B cell (primary cell): ENCODE results near the gene MFRP. TPM values are rescaled to one million over a fixed set of nuclear protein-coding genes. Genes with fewer than 3 reads are reported as not detected.
A peak's percentile ranks its signal among the peaks of the same experiment; 100 is the strongest.

ENCODE experiments used
- ATAC-seq: fragments of 200-7000 bp; cut with Tn5 transposase; one replicate; pipeline ENCODE4 v1.10.0; 2021; ENCODE audit warnings: low read depth, mild to moderate bottlenecking, moderate number of reproducible peaks, moderate library complexity
- CTCF ChIA-PET: fragments of 350-600 bp; sonication (Branson Sonifier 250); formaldehyde crosslinking; loops from one replicate; lab custom pipeline; 2021; ENCODE audit warnings: antibody characterized with exemption, inconsistent platforms; lab: Charles Lee
- POLR2A ChIA-PET: fragments of 350-600 bp; sonication (Branson Sonifier 250); formaldehyde crosslinking; loops from one replicate; lab custom pipeline; 2021; ENCODE audit warnings: antibody characterized with exemption; lab: Charles Lee
- DNase-seq: peaks from one replicate; pipeline ENCODE4 v3.0.0; 2013
- H2AFZ ChIP-seq: 2 replicates; pipeline ENCODE4 v1.6.1; 2012; ENCODE audit warnings: mild to moderate bottlenecking, low read depth, low read length; ENCODE audit not compliant: insufficient read depth, poor library complexity, severe bottlenecking
- H3K27ac ChIP-seq, 2 donors: 1 replicate in 1 of 2; 2 replicates in 1 of 2; pipeline ENCODE4 v1.5.1; 2012 to 2013; ENCODE audit warnings: low read length in 2 of 2, mild to moderate bottlenecking in 2 of 2, moderate library complexity in 1 of 2
- H3K27me3 ChIP-seq, 4 experiments: fragments of 200-600 bp in 1 of 4; sonication (generic) in 1 of 4; replicated peaks in 1 of 4; 1 replicate in 2 of 4; 2 replicates in 2 of 4; pipeline versions ENCODE4 v1.6.1 to v1.7.0; 2013 to 2016; ENCODE audit warnings: low read length in 3 of 4, mild to moderate bottlenecking in 2 of 4, mixed read lengths in 1 of 4, moderate library complexity in 1 of 4; ENCODE audit not compliant: insufficient read depth in 4 of 4, control insufficient read depth in 3 of 4; ENCODE audit errors: control extremely low read depth in 1 of 4
- H3K36me3 ChIP-seq, 2 experiments: replicated peaks in 1 of 2; 1 replicate in 1 of 2; 2 replicates in 1 of 2; pipeline versions ENCODE4 v1.6.1 to v1.7.1; 2013; ENCODE audit warnings: low read length in 1 of 2; ENCODE audit not compliant: insufficient read depth in 2 of 2, control insufficient read depth in 1 of 2; ENCODE audit errors: control extremely low read depth in 1 of 2, extremely low read depth in 1 of 2
- H3K4me1 ChIP-seq, 2 donors: fragments of 200-600 bp in 1 of 2; sonication (generic) in 1 of 2; 1 replicate in 1 of 2; 2 replicates in 1 of 2; pipeline versions ENCODE4 v1.5.1 to v1.6.1; 2013 to 2017; ENCODE audit warnings: low read length in 2 of 2; ENCODE audit not compliant: control insufficient read depth in 2 of 2, insufficient read depth in 2 of 2
- H3K4me2 ChIP-seq: replicated peaks from 2 replicates; pipeline ENCODE3; 2012; ENCODE audit warnings: mild to moderate bottlenecking, low read depth, low read length; ENCODE audit not compliant: poor library complexity, severe bottlenecking
- H3K4me3 ChIP-seq, 5 experiments: fragments of 200-600 bp in 1 of 5; sonication (generic) in 1 of 5; 1 replicate in 3 of 5; 2 replicates in 2 of 5; pipeline versions ENCODE4 v1.5.1 to v1.7.0; 2011 to 2016; ENCODE audit warnings: low read length in 4 of 5, mild to moderate bottlenecking in 4 of 5, low read depth in 2 of 5, control low read depth in 1 of 5, moderate library complexity in 1 of 5; ENCODE audit not compliant: insufficient read depth in 1 of 5; ENCODE audit errors: control extremely low read depth in 1 of 5, extremely low read depth in 1 of 5
- H3K79me2 ChIP-seq: fragments of 200-600 bp; sonication (generic); one replicate; pipeline ENCODE4 v1.6.0; 2016; ENCODE audit warnings: low read length; ENCODE audit not compliant: control insufficient read depth, insufficient read depth
- H3K9ac ChIP-seq: fragments of 200-600 bp; sonication (generic); 2 replicates; pipeline ENCODE4 v1.6.1; 2017; ENCODE audit warnings: mild to moderate bottlenecking, low read length, moderate library complexity
- H3K9me3 ChIP-seq, 3 donors: one replicate each; pipeline versions ENCODE4 v1.6.1 to v1.7.1; 2013; ENCODE audit warnings: low read length in 2 of 3; ENCODE audit not compliant: control insufficient read depth in 2 of 3, insufficient read depth in 1 of 3; ENCODE audit errors: control extremely low read depth in 1 of 3
- H4K20me1 ChIP-seq: 2 replicates; pipeline ENCODE4 v1.6.0; 2012; ENCODE audit warnings: mild to moderate bottlenecking, low read length; ENCODE audit not compliant: insufficient read depth, control insufficient read depth, poor library complexity, severe bottlenecking
- H3K27ac Mint-ChIP-seq: one replicate; pipeline ENCODE4 v1.8.0; 2021; ENCODE audit warnings: mixed read lengths
- H3K27me3 Mint-ChIP-seq: one replicate; pipeline ENCODE4 v1.8.0; 2021; ENCODE audit warnings: mixed read lengths
- H3K4me1 Mint-ChIP-seq: one replicate; pipeline ENCODE4 v1.8.0; 2021; ENCODE audit warnings: mixed read lengths
- H3K4me3 Mint-ChIP-seq: one replicate; pipeline ENCODE4 v1.8.0; 2021; ENCODE audit warnings: mixed read lengths
- H3K9me3 Mint-ChIP-seq: one replicate; pipeline ENCODE4 v1.8.0; 2022; ENCODE audit warnings: mixed read lengths; ENCODE audit not compliant: insufficient read depth
- CTCF ChIP-seq: fragments of 200-600 bp; IDR thresholded peaks from one replicate; pipeline ENCODE4 v1.8.0; 2022; ENCODE audit warnings: antibody characterized with exemption, mild to moderate bottlenecking
- EZH2 ChIP-seq: IDR thresholded peaks from 2 replicates; pipeline ENCODE4 v1.6.1; 2012; ENCODE audit warnings: borderline replicate concordance, low read depth, mild to moderate bottlenecking, moderate library complexity, low read length; ENCODE audit not compliant: insufficient read depth, poor library complexity, severe bottlenecking
- WGBS: methylation state at CpG from one replicate; pipeline ENCODE4 v1.1.5; 2013; ENCODE audit warnings: missing lambda C conversion rate; ENCODE audit not compliant: insufficient coverage; 5-methylcytosine and 5-hydroxymethylcytosine counted together
- intact Hi-C: fragments of 100-400 bp; cut with micrococcal nuclease; formaldehyde crosslinking; loops from one replicate; pipeline ENCODE4 v1.10.0; 2022
- polyA plus RNA-seq: library from polyadenylated mRNA; depleted of rRNA; stranded (reverse); fragments of >200 nt; gene quantifications from 2 replicates; pipeline ENCODE4 v1.2.3, GENCODE V29; 2012
- total RNA-seq, 2 donors: library from RNA; stranded (reverse); fragments of 120-200 nt in 1 of 2; gene quantifications; 1 replicate in 1 of 2; 2 replicates in 1 of 2; pipeline versions ENCODE4 v1.2.3 to v1.2.4, GENCODE V29; 2013 to 2022

MFRP gene
- total and polyA plus RNA-seq, 2 donors (not counting 1 experiment from before 2014, with no cell fraction given) = not detected

GRCh38 chr11:119320240-119320775, 26.2 kb downstream of the MFRP start:
- peaks cover 0 to 9% (median 0%) of the 10 kb centered on the region in 3 donors for H3K9me3 ChIP-seq
- TF ChIP-seq EZH2 = no peak
- TF ChIP-seq CTCF = no peak
- H3K4me3 ChIP-seq = peak overlapping the region in 4 of 5 experiments; percentile 53 to 67 (median 62)
- H3K4me1 ChIP-seq = peaks cover 25 to 48% of the 10 kb centered on the region in 2 donors
- Mint-ChIP-seq H3K9me3 (no peaks in the 10 kb centered on the region), H3K27me3 (peaks cover 11% of the 10 kb centered on the region), H3K27ac (no peak overlapping the region), H3K4me1 (peaks cover 35% of the 10 kb centered on the region), H3K4me3 (peak overlapping the region; percentile 59)
- ATAC-seq (no peak), DNase-seq (no peak)
- peak overlapping the region; percentile 74 for H3K9ac ChIP-seq
- peaks cover 0 to 45% (median 17%) of the 10 kb centered on the region in 4 experiments for H3K27me3 ChIP-seq
- peak overlapping the region; percentile 92 for H2AFZ ChIP-seq
- H3K36me3 ChIP-seq = no peaks in the 10 kb centered on the region
- H3K27ac ChIP-seq = peak overlapping the region in 1 of 2 donors; percentile 19
- 53% methylated on average over 10 of the region's 17 CpGs for WGBS
- ChIA-PET POLR2A (no interaction called here), CTCF (interaction anchor here (1.1 to 4.5 kb wide), 5 partner anchors 12 to 253 kb away, joined by 3 to 45 read pairs (median 5); no protein-coding TSS in a partner anchor)
- H3K79me2 ChIP-seq = no peaks in the 10 kb centered on the region
- intact Hi-C loops = no loop called here
- H3K4me2 ChIP-seq = peak overlapping the region; percentile 97
- no peaks in the 10 kb centered on the region for H4K20me1 ChIP-seq

DNA sequence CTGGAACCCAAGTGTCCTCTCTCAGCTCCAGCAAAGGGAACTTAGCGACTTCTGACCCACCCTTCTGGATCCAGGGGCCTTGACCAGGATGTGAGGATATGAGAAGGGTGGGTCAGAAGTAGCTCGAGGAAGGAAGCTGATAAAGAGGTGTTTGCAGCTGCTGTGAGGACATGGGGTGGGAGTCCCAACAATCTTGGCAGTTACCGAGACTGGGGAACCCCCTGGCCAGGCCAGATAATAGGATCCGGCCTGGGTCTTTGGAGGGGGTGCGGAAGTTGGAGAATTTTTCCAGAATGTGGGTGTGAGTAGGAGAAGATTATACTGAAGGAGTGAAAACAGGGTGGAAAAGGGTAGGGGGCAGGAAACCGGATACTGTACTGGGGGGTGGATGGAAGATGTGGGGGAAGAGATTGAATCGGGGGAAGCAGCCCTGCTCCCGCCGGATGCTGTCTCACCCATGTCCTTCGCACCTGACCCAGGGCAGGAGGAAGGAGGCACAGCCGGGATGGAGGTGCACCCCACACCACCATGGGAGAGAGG, 26.7 kb downstream of the MFRP start:
- ChIA-PET CTCF (no interaction called here), POLR2A (no interaction called here)
- WGBS = 56% methylated on average over 9 of the region's 11 CpGs
- intact Hi-C loops = no loop called here
- no peak for TF ChIP-seq CTCF
- TF ChIP-seq EZH2 = no peak
- H3K27ac ChIP-seq = no peak overlapping the region
- H3K79me2 ChIP-seq = no peaks in the 10 kb centered on the region
- H3K4me1 ChIP-seq = peaks cover 30 to 53% of the 10 kb centered on the region in 2 donors
- no peak overlapping the region for H3K9ac ChIP-seq
- Mint-ChIP-seq H3K27ac (peak overlapping the region; percentile 51), H3K9me3 (no peaks in the 10 kb centered on the region), H3K4me1 (peaks cover 40% of the 10 kb centered on the region), H3K4me3 (peak overlapping the region; percentile 59), H3K27me3 (peaks cover 13% of the 10 kb centered on the region)
- no peak for ATAC-seq
- H4K20me1 ChIP-seq = no peaks in the 10 kb centered on the region
- no peak for DNase-seq
- H3K27me3 ChIP-seq = peaks cover 0 to 51% (median 20%) of the 10 kb centered on the region in 4 experiments
- H3K4me2 ChIP-seq = no peak overlapping the region
- peaks cover 0 to 9% (median 0%) of the 10 kb centered on the region in 3 donors for H3K9me3 ChIP-seq
- no peaks in the 10 kb centered on the region for H3K36me3 ChIP-seq
- H3K4me3 ChIP-seq = no peak overlapping the region
- H2AFZ ChIP-seq = no peak overlapping the region
